DMS53 treated with DMSO at 0.1 percent for 48 hours (cell line): ENCODE measurements around the gene POU5F2.

Experiments used
- DNase-seq: peaks from one replicate; lab custom pipeline; 2025; ENCODE audit not compliant: unreplicated experiment; lab: John Stamatoyannopoulos, UW

Gene POU5F2

GRCh38 chr5:93741136-93741811, at the start of gene POU5F2:
POU5F2 (minus strand) TSS chr5:93741600; CDS start chr5:93741563, 37 bp downstream.
- no peak for DNase-seq

GRCh38 chr5:93790401-93790800, 49.0 kb upstream of the POU5F2 start:
- DNase-seq, result no peak

- DNase-seq, result no peak
These were observed 48.0 kb upstream of the POU5F2 start for GRCh38 chr5:93789173-93790067.

GRCh38 chr5:93787598-93787997, 46.2 kb upstream of the POU5F2 start:
- no peak for DNase-seq

GRCh38 chr5:93785475-93785874, 44.1 kb upstream of the POU5F2 start:
- no peak for DNase-seq

GRCh38 chr5:93782978-93783377, 41.6 kb upstream of the POU5F2 start:
- no peak for DNase-seq

- DNase-seq, result no peak
These were observed 36.2 kb upstream of the POU5F2 start for GRCh38 chr5:93777620-93778019.

- DNase-seq, result no peak
These were observed 15.0 kb upstream of the POU5F2 start for GRCh38 chr5:93756372-93756771.

- DNase-seq, result no peak
These were observed 14.3 kb upstream of the POU5F2 start for GRCh38 chr5:93755716-93756115.

- DNase-seq, result no peak
These were observed 7.5 kb upstream of the POU5F2 start for GRCh38 chr5:93748875-93749397.

GRCh38 chr5:93746406-93747056, 5.1 kb upstream of the POU5F2 start:
- no peak for DNase-seq

- DNase-seq, result no peak
These were observed 5.1 kb downstream of the POU5F2 start for GRCh38 chr5:93736284-93736683.

GRCh38 chr5:93735378-93735777, 6.0 kb downstream of the POU5F2 start:
- DNase-seq, result peak; percentile 5

GRCh38 chr5:93731987-93732386, 9.4 kb downstream of the POU5F2 start:
- DNase-seq, result no peak

GRCh38 chr5:93726595-93726994, 14.8 kb downstream of the POU5F2 start:
- no peak for DNase-seq

- no peak for DNase-seq
These were observed 16.6 kb downstream of the POU5F2 start for GRCh38 chr5:93724791-93725190.

GRCh38 chr5:93723681-93724080, 17.7 kb downstream of the POU5F2 start:
- DNase-seq, result no peak

GRCh38 chr5:93723005-93723404, 18.4 kb downstream of the POU5F2 start:
- DNase-seq, result peak; percentile 19

- no peak for DNase-seq
These were observed 18.8 kb downstream of the POU5F2 start for GRCh38 chr5:93722588-93722987.

- DNase-seq, result no peak
These were observed 19.9 kb downstream of the POU5F2 start for GRCh38 chr5:93721511-93721910.

GRCh38 chr5:93721071-93721470, 20.3 kb downstream of the POU5F2 start:
- no peak for DNase-seq

- DNase-seq, result peak; percentile 20
These were observed 24.2 kb downstream of the POU5F2 start for GRCh38 chr5:93717162-93717561.
